H9 (cell line): ENCODE data around the gene NKPD1. TPM values are rescaled to one million over a fixed set of nuclear protein-coding genes. Genes with fewer than 3 reads are reported as not detected.

Experiments
- DNase-seq: peaks from one replicate; pipeline ENCODE4 v3.0.0-alpha.2; 2017
- H2AFZ ChIP-seq: one replicate; pipeline ENCODE4 v1.6.1; 2013; ENCODE audit warnings: mild to moderate bottlenecking, low read length, control low read depth, moderate library complexity
- H2AK5ac ChIP-seq: 2 replicates; pipeline ENCODE4 v1.6.1; 2013; ENCODE audit warnings: low read length, control low read depth, mixed read lengths; ENCODE audit not compliant: insufficient read length
- H2BK120ac ChIP-seq: one replicate; pipeline ENCODE4 v1.6.1; 2013; ENCODE audit warnings: low read depth, mild to moderate bottlenecking, low read length, control low read depth, inconsistent platforms; ENCODE audit not compliant: poor library complexity, severe bottlenecking
- H2BK12ac ChIP-seq: 2 replicates; pipeline ENCODE4 v1.6.1; 2013; ENCODE audit warnings: low read length, control low read depth, mixed read lengths, low read depth; ENCODE audit not compliant: insufficient read length
- H2BK15ac ChIP-seq: 2 replicates; pipeline ENCODE4 v1.6.1; 2013; ENCODE audit warnings: low read depth, low read length, control low read depth
- H2BK20ac ChIP-seq: one replicate; pipeline ENCODE4 v1.6.1; 2013; ENCODE audit warnings: low read depth, mild to moderate bottlenecking, low read length, control low read depth, inconsistent platforms; ENCODE audit not compliant: poor library complexity, severe bottlenecking
- H2BK5ac ChIP-seq: 2 replicates; pipeline ENCODE4 v1.6.1; 2013; ENCODE audit warnings: low read length, control low read depth, mixed read lengths; ENCODE audit not compliant: insufficient read length
- H3K14ac ChIP-seq: 2 replicates; pipeline ENCODE4 v1.6.1; 2013; ENCODE audit warnings: low read length, control low read depth; ENCODE audit not compliant: insufficient read depth
- H3K18ac ChIP-seq: 2 replicates; pipeline ENCODE4 v1.6.1; 2013; ENCODE audit warnings: low read depth, mild to moderate bottlenecking, mixed read lengths, low read length, control low read depth; ENCODE audit not compliant: insufficient read length
- H3K23ac ChIP-seq: 2 replicates; pipeline ENCODE4 v1.6.1; 2013; ENCODE audit warnings: low read length, control low read depth, mixed read lengths, low read depth; ENCODE audit not compliant: insufficient read length
- H3K23me2 ChIP-seq: 2 replicates; pipeline ENCODE4 v1.6.1; 2013; ENCODE audit warnings: low read depth, mild to moderate bottlenecking, mixed read lengths, low read length, control low read depth; ENCODE audit not compliant: insufficient read length, poor library complexity, severe bottlenecking
- H3K27ac ChIP-seq: 2 replicates; pipeline ENCODE4 v1.5.1; 2013; ENCODE audit warnings: low read length, control low read depth, mixed read lengths, low read depth; ENCODE audit not compliant: insufficient read length
- H3K27me3 ChIP-seq: 2 replicates; pipeline ENCODE4 v1.6.1; 2013; ENCODE audit warnings: low read length, control low read depth, inconsistent platforms; ENCODE audit not compliant: insufficient read depth
- H3K4ac ChIP-seq: 2 replicates; pipeline ENCODE4 v1.6.1; 2013; ENCODE audit warnings: low read depth, mild to moderate bottlenecking, control low read depth, inconsistent platforms, low read length, moderate library complexity
- H3K4me1 ChIP-seq: 2 replicates; pipeline ENCODE4 v1.6.1; 2013; ENCODE audit warnings: low read length, control low read depth, inconsistent platforms; ENCODE audit not compliant: insufficient read depth
- H3K4me2 ChIP-seq: 2 replicates; pipeline ENCODE4 v1.6.1; 2013; ENCODE audit warnings: low read length, control low read depth, mixed read lengths; ENCODE audit not compliant: insufficient read length, insufficient read depth
- H3K56ac ChIP-seq: 2 replicates; pipeline ENCODE4 v1.6.1; 2013; ENCODE audit warnings: low read depth, mild to moderate bottlenecking, mixed read lengths, low read length, control low read depth; ENCODE audit not compliant: insufficient read length
- H3K79me1 ChIP-seq: 2 replicates; pipeline ENCODE4 v1.6.1; 2013; ENCODE audit warnings: low read depth, mild to moderate bottlenecking, moderate library complexity, low read length, control low read depth, inconsistent platforms; ENCODE audit not compliant: insufficient read depth, poor library complexity, severe bottlenecking
- H3K79me2 ChIP-seq: 2 replicates; pipeline ENCODE4 v1.6.1; 2013; ENCODE audit warnings: low read length, control low read depth, inconsistent platforms; ENCODE audit not compliant: insufficient read depth
- H3K9ac ChIP-seq: 2 replicates; pipeline ENCODE4 v1.6.1; 2013; ENCODE audit warnings: low read length, control low read depth, mixed read lengths; ENCODE audit not compliant: insufficient read length; ENCODE audit errors: extremely low read depth
- H3K9me3 ChIP-seq: one replicate; pipeline ENCODE4 v1.6.1; 2013; ENCODE audit warnings: low read depth, low read length, inconsistent platforms; ENCODE audit not compliant: control insufficient read depth
- H3T11ph ChIP-seq: one replicate; pipeline ENCODE4 v1.6.1; 2013; ENCODE audit warnings: mild to moderate bottlenecking, low read length, control low read depth, inconsistent platforms
- H4K20me1 ChIP-seq: one replicate; pipeline ENCODE4 v1.6.1; 2013; ENCODE audit not compliant: control insufficient read depth, insufficient read length, insufficient read depth
- H4K5ac ChIP-seq: 2 replicates; pipeline ENCODE4 v1.6.1; 2013; ENCODE audit warnings: low read depth, mild to moderate bottlenecking, mixed read lengths, low read length, control low read depth; ENCODE audit not compliant: insufficient read length
- H4K8ac ChIP-seq: replicated peaks from 2 replicates; pipeline ENCODE4 v1.6.1; 2013; ENCODE audit warnings: low read length, control low read depth, mixed read lengths, low read depth; ENCODE audit not compliant: insufficient read length
- H4K91ac ChIP-seq: 2 replicates; pipeline ENCODE4 v1.6.1; 2013; ENCODE audit warnings: low read depth, mild to moderate bottlenecking, moderate library complexity, mixed read lengths, low read length, control low read depth; ENCODE audit not compliant: insufficient read length
- H3K27ac Mint-ChIP-seq, 3 experiments: 2 replicates in 2 of 3; 3 replicates in 1 of 3; pipeline ENCODE4 v1.8.0; 2020 to 2021; ENCODE audit warnings: mixed read lengths in 3 of 3, mild to moderate bottlenecking in 1 of 3, moderate library complexity in 1 of 3
- H3K27me3 Mint-ChIP-seq: 2 replicates; pipeline ENCODE4 v1.8.0; 2021; ENCODE audit warnings: low read depth, mild to moderate bottlenecking, moderate library complexity, mixed read lengths
- H3K36me3 Mint-ChIP-seq, 3 experiments: 2 replicates in 2 of 3; 3 replicates in 1 of 3; pipeline ENCODE4 v1.8.0; 2020 to 2021; ENCODE audit warnings: low read depth in 3 of 3, mixed read lengths in 3 of 3; ENCODE audit not compliant: insufficient read depth in 1 of 3
- H3K4me1 Mint-ChIP-seq, 2 experiments: 2 replicates each; pipeline ENCODE4 v1.8.0; 2020; ENCODE audit warnings: mixed read lengths in 2 of 2
- H3K4me3 Mint-ChIP-seq, 2 experiments: 2 replicates in 1 of 2; 3 replicates in 1 of 2; pipeline ENCODE4 v1.8.0; 2020 to 2021; ENCODE audit warnings: mild to moderate bottlenecking in 2 of 2, mixed read lengths in 2 of 2, moderate library complexity in 1 of 2
- H3K9me3 Mint-ChIP-seq, 2 experiments: 2 replicates in 1 of 2; 3 replicates in 1 of 2; pipeline ENCODE4 v1.8.0; 2020; ENCODE audit warnings: mild to moderate bottlenecking in 2 of 2, mixed read lengths in 2 of 2, moderate library complexity in 1 of 2
- CTCF ChIP-seq: fragments of 200-600 bp; sonication (generic); conservative IDR thresholded peaks from 3 replicates; pipeline ENCODE4 v1.8.0; 2021; ENCODE audit warnings: antibody characterized with exemption, mild to moderate bottlenecking
- WGBS: extraction: QIAGEN DNeasy Blood & Tissue Kit; methylation state at CpG from one replicate; pipeline ENCODE4 v1.1.7; 2013; ENCODE audit warnings: missing lambda C conversion rate, low lambda C conversion rate, mixed read lengths; ENCODE audit not compliant: insufficient read length; ENCODE audit errors: extremely low coverage; 5-methylcytosine and 5-hydroxymethylcytosine counted together
- total RNA-seq: library from RNA; stranded (reverse); gene quantifications from 2 replicates; pipeline ENCODE4 v1.2.1, GENCODE V29; 2021

Gene NKPD1
- total RNA-seq, 1 experiment from 2014 or later, result 0.17 TPM

- H3K23me2 ChIP-seq, result peaks cover 4% of the 10 kb centered on the region
- H3K27ac Mint-ChIP-seq, result no peak overlapping the region
- H3K79me2 ChIP-seq, result no peaks in the 10 kb centered on the region; the same call in 1 of the 2 replicates
- peaks cover 19 to 29% of the 10 kb centered on the region in 2 experiments for H3K4me1 Mint-ChIP-seq
- no peaks in the 10 kb centered on the region; the same call in 1 of the 2 replicates for H3K4me1 ChIP-seq
- H4K20me1 ChIP-seq, result no peaks in the 10 kb centered on the region
- H2BK20ac ChIP-seq, result no peak overlapping the region
- no peaks in the 10 kb centered on the region for H3K9me3 ChIP-seq
- no peak overlapping the region for H2BK12ac ChIP-seq
- TF ChIP-seq CTCF, result no peak
- H3K4ac ChIP-seq, result no peak overlapping the region
- H2BK5ac ChIP-seq, result no peak overlapping the region
- H3K9me3 Mint-ChIP-seq, result no peaks in the 10 kb centered on the region
- no peak overlapping the region for H3K27ac ChIP-seq
- H3K14ac ChIP-seq, result no peak overlapping the region
- no peaks in the 10 kb centered on the region for H3K27me3 Mint-ChIP-seq
- H3K18ac ChIP-seq, result no peak overlapping the region
- no peak overlapping the region for H3T11ph ChIP-seq
- no peak overlapping the region for H3K4me2 ChIP-seq
- no peaks in the 10 kb centered on the region; a peak in 2 of 7 replicates for H3K36me3 Mint-ChIP-seq
- no peak overlapping the region for H2AFZ ChIP-seq
- peaks cover 6% of the 10 kb centered on the region for H3K79me1 ChIP-seq
- no peak for DNase-seq
- no peak overlapping the region for H4K8ac ChIP-seq
- no peak overlapping the region for H3K56ac ChIP-seq
- no peak overlapping the region for H2BK15ac ChIP-seq
- no peak overlapping the region for H3K9ac ChIP-seq
- H4K91ac ChIP-seq, result no peak overlapping the region
- no peak overlapping the region for H4K5ac ChIP-seq
- WGBS, result no CpG with 5 or more reads among the region's 7 CpGs
- no peak overlapping the region for H3K4me3 Mint-ChIP-seq
- H2BK120ac ChIP-seq, result no peak overlapping the region
- H2AK5ac ChIP-seq, result no peak overlapping the region
- H3K23ac ChIP-seq, result no peak overlapping the region
- no peaks in the 10 kb centered on the region for H3K27me3 ChIP-seq
Measured at GRCh38 chr19:45126654-45127053, 34.1 kb downstream of the NKPD1 start.
